Fibroblast of pulmonary artery (primary cell): Measurements from ENCODE around the gene MED25.

Experiments
- DNase-seq: peaks from one replicate; pipeline ENCODE4 v3.0.0-alpha.2; 2010; ENCODE audit warnings: low read depth
- H3K4me3 ChIP-seq: replicated peaks from 2 replicates; pipeline ENCODE4 v1.5.1; 2011; ENCODE audit warnings: low read depth, mild to moderate bottlenecking, control low read depth, low read length, moderate library complexity
- CTCF ChIP-seq: IDR thresholded peaks from 2 replicates; pipeline ENCODE4 v1.5.1; 2011; ENCODE audit warnings: mild to moderate bottlenecking, control low read depth, low read length, inconsistent platforms; ENCODE audit errors: missing control alignments

The MED25 gene

DNA sequence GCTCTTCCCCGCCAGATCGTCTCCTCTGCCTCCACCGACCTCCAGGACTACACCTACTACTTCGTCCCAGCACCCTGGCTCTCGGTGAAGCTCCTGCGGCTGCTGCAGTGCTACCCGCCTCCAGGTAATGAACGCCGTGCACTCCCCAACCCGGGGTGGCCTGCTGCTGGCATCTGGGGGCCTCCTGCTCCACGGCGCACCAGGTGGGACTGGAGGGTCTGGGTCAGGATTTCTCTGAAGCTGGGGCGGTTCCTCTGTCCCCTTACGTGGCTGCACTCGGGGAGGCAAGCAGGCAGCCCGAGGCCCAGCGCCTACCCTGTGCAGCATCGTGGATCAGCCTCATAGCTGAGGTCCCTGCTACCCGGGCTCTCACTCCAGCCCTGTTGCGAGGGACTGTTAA lies 22.5 kb upstream of the MED25 start:
- H3K4me3 ChIP-seq: no peak overlapping the region
- DNase-seq: no peak
- TF ChIP-seq CTCF: no peak

- no peak for TF ChIP-seq CTCF
- H3K4me3 ChIP-seq: no peak overlapping the region
- no peak for DNase-seq
These were observed 19.5 kb upstream of the MED25 start for GRCh38 chr19:49798574-49798973.

- TF ChIP-seq CTCF: no peak
- DNase-seq: no peak
- H3K4me3 ChIP-seq: no peak overlapping the region
These were observed 18.8 kb upstream of the MED25 start for GRCh38 chr19:49799271-49799797.

DNA sequence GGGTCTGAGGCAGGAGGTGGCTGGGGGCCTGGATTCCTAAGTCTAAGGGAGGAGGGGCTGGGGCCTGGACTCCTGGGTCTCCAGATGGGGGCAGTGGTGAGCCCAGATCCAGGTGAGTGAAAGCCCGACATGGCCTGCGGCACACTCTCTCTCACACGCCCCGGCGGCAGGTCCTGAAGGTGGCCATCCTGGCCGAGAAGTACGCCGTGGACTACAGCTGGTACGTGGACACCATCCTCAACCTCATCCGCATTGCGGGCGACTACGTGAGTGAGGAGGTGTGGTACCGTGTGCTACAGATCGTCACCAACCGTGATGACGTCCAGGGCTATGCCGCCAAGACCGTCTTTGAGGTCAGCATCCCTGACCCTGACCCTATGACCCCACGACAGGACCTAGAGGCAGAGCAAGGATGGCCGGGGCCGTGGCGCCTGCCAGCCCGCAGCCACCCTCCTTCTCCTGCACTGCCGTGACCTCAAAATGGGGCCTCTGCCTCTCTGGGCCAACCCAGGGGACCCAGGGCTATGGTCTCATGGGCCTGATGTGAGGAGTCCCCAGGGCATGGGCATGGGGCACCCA lies 18.2 kb upstream of the MED25 start:
- peak; percentile 9 for TF ChIP-seq CTCF
- H3K4me3 ChIP-seq: no peak overlapping the region
- no peak for DNase-seq

DNA sequence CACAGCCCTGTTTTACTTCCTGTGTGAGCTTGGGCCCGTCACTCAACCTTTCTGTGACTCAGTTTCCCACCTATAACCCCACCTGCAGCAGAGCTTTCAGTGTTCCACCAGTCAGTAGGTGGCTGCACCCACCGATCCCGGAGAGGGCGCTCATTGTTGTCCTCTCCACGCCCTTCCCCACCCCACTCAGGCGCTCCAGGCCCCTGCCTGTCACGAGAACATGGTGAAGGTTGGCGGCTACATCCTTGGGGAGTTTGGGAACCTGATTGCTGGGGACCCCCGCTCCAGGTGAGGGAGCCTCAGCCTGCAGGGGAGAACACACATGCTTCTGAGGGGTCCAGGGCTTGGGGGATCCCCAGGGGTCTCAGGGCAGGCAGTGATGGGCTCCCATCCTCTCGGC lies 17.3 kb upstream of the MED25 start:
- DNase-seq: no peak
- H3K4me3 ChIP-seq: no peak overlapping the region
- no peak for TF ChIP-seq CTCF

GRCh38 chr19:49801401-49801888 lies 16.6 kb upstream of the MED25 start:
- no peak overlapping the region for H3K4me3 ChIP-seq
- no peak for TF ChIP-seq CTCF
- DNase-seq: no peak
